Activated CD4-positive, alpha-beta T cell treated with anti-CD3 and anti-CD28 coated beads, Interleukin-2, amount 50 U/mL, for 24 hours (primary cell): ENCODE measurements around the gene C2orf92.

Experiments
- DNase-seq, 2 donors: peaks; one replicate each; pipeline ENCODE4 v3.0.0-alpha.2; 2020; ENCODE audit warnings: low read depth in 1 of 2, low spot score in 1 of 2

The C2orf92 gene

DNA sequence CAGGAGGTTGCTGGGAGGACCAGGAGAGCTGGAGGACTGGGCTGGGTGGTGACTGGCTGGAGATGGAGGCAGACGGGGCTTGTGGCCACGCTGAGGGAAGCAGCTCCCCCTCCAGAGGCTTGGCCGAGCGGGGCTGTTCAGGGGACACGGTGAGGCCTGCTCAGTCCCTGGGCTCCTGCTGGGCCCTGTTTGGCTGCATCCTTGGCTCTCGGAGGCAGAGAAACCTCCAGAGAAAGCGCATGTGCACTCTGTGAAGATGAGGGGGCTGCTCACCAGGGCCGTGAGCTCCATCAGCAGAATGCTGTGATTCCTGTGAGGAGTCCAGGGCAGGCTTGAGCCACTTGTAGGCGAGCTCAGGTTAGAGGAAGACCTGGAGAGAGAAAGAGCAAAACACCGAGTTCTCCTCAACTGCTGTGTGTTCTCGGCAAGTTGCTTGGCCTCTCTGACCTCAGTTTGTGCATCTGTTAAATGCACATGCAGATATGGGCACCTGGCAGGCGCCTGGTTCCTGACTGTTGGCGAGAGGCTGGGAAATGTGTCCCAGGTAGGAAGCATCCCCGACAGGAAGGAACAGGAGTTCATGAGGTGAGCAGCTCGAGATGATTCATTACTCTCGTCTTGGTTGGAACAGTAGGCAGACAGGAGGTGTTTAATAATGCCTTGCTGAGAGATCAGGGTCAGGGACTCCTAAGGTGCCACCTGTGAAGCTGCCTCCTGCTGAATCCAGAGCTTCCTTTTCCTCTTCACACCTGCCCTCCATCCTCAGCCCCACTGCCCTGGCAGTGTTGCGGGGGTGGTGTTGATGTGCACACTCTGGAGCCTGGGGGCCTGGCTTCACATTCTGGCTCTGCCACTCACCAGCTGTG, 44.8 kb downstream of the C2orf92 start:
- DNase-seq = no peak

DNA sequence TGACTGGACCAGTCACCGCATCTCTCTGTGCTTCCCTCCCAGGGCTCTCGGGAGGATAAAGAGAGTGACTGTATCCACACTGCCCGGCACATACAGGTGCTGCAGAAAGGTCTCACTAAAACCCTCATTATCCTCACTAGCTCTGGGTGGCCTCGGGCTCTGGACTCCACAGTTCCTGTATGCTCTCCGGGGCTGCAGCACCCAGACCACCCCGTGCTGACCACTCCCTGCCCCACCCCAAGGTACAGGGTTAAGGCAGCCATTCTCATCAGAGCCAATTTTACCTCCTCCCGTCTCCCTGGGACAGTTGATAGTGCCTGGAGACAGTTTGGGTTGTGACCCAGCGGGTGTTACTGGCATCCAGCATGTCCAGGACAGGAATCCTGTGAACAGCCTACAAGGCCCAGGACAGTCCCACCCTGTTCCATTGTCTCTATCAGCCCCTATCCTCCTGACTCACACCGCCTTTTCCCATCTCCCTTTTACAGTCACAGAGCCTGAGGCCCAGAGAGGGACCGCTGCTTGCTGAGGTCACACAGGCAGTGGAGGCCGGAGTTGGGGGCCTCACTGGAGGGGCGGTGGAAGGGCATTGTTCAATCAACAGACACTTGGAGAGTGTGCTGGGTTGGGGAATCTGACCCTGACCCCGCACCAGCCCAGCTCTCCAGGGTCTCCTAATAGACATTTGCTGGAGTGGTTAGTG, 45.6 kb downstream of the C2orf92 start:
- no peak for DNase-seq

DNA sequence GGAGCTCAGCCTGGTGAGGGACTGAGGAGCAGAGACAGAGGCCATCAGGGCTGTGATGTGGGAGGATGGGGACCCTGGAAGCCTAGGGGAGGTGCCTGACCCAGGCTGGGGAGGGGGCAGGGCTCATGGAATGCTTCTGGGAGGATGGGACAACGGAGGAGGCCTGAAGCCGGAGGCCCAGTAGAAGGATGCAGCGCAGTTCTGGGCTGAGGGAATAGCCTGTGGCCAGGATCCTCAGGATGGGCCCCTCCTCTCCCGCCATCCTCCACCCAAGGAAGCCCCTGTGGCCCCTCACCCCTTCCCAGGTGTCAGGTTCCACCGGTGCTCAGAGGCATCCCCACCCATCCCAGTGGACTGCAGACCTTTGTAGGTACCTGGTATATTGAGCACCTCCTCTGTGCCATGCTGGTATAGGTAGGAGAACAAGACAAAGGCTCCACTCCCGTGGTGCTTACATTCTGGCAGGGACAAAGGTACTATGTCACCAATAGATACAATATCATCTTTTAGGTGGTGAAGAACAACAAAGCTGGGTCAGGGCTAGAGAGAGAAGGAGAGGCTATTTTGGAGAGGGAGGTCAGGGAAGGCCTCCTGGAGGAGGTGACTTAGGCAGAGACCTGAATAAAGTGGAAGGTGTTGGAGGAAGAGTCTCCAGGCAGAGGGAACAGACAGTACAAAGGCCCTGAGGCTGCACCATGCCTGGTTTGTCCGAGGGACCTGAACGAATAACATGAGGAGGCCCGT, 46.6 kb downstream of the C2orf92 start:
- DNase-seq = no peak

DNA sequence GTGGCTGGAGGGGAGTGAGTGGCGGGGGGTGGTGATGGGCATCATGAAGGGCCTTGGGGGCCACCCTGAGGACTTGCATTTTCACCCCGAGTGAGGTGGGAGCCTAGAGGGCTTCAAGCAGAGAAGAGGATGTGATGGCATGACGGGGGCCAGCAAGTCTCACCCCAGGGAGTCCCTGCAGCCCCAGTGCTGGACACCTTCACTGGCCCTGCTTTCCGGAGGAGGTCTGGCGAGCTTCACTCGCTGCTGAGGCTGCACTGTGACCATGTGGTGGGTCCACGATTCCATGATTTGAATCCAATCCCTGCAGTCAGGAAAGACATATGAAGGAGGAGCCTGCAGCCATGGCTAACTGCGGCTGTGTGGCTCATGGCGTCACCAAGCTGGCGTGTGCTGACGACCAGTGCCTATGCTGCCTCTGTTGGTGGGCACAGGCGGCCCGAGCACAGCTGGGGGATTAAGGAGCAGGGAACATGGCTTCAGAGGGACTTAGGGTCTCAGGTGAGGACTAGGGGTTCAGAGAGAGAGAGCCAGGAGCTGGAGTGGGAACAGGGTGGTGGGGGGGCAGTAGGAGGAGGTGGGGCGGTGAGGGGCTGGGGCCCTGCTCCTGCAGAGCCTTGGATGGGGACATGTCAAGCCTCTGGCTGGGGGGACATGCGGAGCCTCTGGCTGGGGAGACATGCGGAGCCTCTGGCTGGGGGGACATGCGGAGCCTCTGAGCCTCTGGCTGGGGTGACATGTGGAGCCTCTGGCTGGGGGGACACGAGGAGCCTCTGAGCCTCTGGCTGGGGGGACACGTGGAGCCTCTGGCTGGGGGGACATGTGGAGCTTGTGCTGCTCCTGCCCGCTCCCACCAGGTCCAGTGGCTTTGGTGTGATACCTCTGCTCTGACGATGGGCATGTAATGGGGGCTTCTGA, 47.4 kb downstream of the C2orf92 start:
- no peak for DNase-seq

DNA sequence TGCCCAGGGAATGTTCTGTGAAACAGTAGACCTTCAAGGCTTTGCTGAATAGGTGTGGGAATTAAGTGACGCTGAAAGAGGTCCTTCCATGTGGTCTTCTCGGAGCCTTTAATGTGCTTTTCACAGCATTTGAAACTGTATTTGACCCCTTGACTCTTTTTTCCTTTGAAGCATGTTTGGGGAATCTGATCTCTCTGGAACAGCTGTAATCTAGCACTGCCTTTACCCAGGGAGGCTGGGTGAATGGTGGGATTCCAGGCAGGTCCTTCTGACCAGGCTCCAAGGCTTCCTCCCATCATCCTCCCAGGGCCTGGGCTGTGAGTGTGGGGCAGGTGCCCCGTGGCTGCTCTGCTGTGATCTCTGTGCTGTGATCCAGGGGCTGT, 48.1 kb downstream of the C2orf92 start:
- no peak for DNase-seq

DNA sequence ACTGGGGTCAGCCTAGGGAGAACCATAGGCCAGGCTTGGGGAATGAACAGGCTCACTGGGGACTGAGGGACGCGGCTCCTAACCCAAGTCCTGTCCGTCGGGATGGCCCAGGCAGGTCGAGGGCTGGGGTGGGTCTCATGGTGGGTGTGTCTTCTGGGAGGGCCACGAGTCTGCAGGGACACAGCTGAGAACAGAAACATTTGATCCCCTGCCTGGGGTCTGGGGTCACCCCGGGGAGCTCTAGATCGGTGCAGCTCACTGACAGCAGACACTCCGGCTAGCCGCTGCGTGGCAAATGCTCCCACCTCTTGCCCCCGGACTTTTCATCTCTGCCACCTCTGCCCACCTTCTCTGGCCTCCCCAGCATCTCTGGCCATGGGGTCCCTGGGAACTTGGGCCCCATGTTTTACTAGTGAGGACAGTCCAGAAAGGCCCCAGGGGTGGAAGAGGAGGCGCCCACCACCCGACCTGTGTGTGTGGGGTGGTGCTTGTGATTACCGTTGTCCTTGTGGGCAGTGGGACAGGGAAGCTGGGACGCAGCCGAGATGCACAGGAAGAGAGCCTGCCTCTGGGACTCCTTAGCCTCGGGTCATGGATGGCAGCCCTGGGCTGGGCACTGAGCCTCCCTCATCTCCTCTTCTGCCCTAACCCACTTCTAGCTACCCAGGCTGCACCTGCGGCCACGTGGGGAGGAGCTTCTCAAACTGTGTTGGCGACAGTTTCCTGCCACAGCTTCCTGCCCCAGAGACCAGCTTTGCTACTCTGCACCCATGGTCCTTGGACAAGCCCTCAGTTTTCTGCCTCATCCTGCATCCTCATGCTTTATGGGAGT, 48.8 kb downstream of the C2orf92 start:
- peak; percentile 36 to 62 for DNase-seq

DNA sequence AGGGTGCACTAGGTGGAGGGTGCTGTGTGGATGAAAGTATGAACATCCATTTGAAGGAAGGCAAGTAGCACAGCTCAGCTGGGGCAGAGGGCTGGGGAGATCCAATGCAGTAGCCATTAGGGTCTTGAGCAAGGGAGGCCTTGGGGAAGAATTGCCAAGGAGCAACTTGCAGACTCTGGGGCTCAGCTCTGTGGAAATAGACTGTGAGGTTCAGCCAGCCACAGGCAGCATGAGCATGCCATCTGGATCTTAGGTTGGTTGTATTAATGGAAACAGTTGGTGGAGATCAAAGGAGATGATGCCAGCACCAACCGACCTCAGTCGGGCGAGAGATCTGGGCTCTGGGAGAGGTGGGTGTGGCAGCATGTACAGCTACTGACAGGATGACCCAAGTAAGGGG, 49.4 kb downstream of the C2orf92 start:
- DNase-seq = no peak

DNA sequence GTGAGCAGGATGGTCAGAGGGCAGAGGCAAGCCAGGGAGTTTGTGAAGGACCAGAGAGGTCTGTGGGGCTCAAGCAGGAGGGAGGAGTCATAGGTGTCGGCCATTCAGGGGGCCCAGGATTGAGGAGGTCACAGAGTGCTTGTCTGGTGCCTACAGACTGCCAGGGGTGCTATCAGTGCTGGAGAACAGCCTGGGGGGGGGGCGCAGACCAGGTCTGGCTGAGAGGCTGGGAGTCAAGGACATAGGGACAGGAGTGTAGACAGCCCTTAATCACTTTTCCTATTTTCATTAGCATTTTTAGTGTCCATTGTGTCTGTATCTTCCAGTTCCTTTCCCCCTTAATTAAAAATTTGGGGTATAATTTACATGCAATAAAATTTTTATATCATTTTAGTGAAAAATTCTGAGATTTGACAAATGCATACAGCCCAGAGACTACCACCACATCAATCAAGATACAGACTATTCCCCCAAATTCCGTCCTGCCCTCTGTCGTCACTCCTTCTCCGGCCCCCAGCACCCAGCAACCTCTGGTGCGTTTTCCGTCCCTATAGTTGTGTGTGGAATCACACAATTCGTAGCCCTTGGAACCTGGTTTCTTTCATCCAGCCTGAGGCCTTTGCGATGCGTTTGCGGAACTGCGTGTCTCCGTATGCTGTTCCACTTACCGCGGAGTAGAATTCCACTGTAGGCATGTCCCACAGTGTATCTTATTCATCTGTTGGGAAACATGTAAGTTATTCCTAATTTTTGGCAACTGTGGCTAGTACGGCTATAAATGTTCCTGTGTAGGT, 50.0 kb downstream of the C2orf92 start:
- no peak for DNase-seq

DNA sequence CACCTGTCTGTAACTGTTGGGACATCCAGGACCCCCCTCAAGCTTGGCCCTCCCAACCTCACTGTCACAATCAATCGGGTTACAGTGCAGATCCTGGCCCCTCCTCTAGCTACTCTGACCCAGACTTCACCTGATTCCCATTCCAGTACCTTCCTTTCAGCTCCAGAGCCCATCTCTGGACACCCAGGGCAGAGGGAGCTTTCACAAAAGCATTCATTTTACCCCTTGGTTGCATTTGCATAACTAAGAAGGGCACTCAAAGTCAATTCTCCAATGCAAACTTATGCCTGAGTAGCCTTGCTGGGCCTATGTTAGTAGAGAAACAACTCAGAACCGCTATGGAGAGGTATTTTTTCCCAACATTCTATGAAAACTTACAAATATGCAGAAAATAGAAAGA, 51.2 kb downstream of the C2orf92 start:
- no peak for DNase-seq

DNA sequence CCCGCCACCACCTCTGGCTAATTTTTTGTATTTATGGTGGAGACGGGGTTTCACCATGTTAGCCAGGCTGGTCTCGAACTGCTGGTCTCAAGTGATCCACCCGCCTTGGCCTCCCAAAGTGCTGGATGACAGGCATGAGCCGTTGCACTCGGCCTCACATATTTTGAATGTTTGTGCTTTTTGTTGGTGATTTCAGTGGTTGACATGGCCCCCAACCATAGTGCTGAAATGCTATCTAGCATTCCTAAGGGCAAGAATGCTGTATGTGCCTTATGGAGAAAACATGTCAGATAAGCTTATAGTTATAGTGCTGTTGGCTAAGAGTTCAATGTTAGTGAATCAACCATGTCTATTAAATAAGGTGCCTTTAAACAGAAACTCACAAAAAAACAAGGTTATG, 52.7 kb downstream of the C2orf92 start:
- no peak for DNase-seq

DNA sequence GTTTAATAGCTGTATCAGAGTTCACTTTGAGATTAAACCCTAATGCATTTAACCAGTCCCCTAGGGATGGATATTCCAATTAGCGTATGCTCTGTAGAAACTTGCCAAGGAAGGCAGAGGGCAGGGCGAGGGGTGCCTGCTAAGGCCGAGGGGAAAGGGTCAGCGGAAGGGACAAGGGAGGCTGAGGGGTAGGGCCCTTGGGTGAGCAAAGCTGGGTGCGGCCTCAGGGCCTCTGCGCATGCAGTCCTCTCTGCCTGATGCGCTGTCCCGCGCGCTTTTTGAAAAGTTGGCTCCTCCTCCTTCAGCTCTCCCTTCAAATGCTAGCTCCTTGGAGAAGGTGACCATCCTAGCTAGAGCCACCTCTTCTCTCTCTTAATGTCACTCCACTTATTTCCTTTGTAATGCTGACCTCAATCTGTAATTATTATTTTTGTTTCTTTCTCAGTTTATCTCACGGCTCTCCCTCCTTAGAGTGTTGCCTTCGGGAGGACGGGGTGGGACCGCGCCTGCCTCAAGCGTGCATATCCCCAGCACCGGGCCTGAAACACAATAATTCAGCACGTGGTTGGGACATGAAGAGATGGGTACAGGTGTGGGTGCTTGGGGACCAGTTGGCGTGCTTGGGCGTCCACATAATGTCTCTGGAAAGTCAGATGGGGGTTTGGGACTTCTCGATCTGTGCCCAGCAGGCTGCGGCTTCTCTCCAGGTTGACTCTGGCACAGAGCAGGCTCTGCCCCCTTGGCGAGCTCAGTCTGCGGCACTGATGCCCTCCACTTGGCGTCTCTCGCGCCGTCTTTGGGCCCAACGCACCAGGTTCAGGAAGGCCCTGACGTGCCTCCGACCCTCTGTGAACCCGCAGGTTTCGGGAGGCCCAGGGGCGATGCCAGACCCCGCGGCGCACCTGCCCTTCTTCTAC, 53.9 kb downstream of the C2orf92 start:
- DNase-seq = no peak

DNA sequence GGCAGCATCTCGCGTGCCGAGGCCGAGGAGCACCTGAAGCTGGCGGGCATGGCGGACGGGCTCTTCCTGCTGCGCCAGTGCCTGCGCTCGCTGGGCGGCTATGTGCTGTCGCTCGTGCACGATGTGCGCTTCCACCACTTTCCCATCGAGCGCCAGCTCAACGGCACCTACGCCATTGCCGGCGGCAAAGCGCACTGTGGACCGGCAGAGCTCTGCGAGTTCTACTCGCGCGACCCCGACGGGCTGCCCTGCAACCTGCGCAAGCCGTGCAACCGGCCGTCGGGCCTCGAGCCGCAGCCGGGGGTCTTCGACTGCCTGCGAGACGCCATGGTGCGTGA, 54.5 kb downstream of the C2orf92 start:
- DNase-seq = no peak

DNA sequence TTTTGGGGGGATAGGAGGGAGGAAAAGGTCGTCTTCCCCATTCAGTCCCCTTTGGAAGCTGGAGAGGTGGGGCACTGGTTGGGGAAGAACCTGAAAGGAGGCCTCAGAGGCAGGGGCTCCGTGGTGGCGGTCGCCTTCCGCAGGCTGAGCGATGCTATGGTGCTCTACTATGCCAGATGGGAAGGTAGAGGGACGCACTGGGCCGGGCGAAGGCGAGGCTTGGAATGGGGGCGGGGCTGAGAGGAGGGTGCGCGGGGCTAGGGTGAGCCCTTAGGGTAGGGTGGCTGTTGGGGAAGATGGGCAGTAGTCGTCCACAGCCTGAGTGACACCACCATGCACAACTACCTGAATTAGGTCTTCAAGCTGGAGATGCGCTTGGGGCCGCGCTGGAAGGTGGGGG, 55.0 kb downstream of the C2orf92 start:
- no peak for DNase-seq

DNA sequence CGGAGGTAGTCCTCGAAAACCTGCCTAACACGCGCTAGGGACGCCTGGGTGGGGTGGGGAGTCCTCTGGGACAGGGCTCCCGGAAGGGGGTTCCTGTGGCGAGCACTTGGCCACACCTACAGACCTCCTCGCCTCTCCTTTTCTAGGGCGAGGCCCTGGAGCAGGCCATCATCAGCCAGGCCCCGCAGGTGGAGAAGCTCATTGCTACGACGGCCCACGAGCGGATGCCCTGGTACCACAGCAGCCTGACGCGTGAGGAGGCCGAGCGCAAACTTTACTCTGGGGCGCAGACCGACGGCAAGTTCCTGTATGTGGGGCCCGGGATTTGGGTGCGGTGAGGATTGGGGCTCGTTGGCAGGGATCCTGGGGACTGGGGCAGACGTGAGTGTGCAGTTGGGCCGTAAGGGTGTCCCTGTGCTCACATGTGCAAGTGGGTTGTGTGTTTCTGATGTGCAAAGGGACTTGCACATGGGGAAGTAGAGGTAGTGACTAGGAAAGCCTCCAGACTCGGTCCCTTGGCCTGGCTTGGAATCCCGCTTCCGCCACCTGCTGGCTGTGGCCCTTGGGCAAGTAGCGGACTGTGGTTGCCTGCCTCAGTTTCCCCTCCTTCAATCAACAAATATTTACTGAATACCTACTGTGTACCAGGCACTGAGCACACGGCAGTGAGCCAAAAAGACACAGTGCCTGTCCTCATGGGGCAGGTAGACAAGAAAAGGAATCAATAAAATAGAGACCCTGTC, 55.6 kb downstream of the C2orf92 start:
- no peak for DNase-seq

DNA sequence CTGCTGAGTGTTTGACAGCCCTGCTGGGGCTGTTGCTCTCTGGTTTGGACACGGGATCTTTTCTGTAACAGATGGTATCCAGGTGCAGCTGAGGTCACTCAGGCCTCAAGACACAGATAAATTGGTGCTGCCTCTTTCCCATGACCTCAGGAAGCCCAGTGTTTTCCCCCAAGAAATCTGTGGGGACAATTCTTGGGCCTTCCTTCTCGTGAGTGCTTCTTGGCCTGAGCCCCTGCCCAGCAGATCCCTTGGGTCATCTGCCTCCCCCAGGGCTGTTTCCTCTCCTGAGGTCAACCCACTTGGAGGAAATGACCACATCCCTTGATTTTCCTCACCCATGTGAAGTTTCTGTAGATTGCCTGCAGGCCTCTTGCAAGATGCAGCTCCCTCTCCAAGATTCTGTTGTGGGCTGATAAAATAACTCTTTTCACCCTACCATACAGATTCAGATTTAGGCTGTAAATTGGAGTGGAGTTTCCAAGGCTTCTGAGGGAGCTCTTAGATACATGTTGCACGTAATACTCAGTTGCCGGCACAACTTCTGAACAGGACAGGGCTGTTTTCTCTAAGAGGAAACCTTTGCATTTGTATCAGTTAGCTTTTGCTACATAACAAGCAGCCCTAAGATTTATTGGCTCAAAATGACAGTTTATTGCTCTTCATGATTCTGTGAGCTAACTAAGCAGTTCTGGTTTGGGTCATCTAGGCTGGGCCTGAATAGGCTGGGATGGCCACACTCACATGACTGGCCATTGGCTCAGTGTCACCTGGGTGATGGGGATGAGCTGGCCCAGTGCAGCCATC, 57.0 kb downstream of the C2orf92 start:
- no peak for DNase-seq

DNA sequence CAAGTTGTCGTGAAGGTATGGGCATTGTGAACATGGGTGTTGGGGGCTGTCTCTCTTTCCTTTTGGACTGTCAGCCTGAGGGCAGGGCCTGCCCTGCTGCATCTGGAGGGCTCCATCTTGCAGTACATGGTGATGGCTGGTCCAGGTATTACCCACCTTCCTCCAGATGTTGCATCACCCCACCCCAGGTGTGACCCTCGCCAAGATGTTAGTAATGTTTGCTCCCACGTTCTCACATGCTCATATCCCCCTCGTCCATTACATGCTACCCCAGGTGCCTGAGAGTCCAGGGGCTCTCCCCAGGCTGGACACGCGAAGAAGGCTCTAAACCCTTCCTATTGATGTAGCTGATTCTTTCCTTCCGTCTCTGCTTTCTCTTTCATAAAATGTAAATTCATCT, 57.8 kb downstream of the C2orf92 start:
- no peak for DNase-seq
